HepG2 (cell line): ENCODE results near the gene SPAG8. TPM values are rescaled to one million over a fixed set of nuclear protein-coding genes. Genes with fewer than 3 reads are reported as not detected.

Experiments
- ATAC-seq: fragments of 200-7000 bp; cut with Tn5 transposase; 3 replicates; pipeline ENCODE4 v1.9.1; 2020; ENCODE audit warnings: mild to moderate bottlenecking, moderate library complexity
- BruUV-seq: library from RNA; stranded (reverse); fragments of 400-500 nt; replicated peaks from 2 replicates; lab custom pipeline; 2021; lab: Mats Ljungman, UMichigan
- CTCF ChIA-PET: fragments of 300-600 bp; formaldehyde crosslinking; extraction: SDS; loops from one replicate; lab custom pipeline; 2021; ENCODE audit warnings: low total read pairs, inconsistent platforms, low intra/inter-chr PET ratio; lab: Yijun Ruan, JAX
- POLR2A ChIA-PET: fragments of 350-600 bp; sonication (Branson Sonifier 250); formaldehyde crosslinking; loops from one replicate; lab custom pipeline; 2020; ENCODE audit warnings: antibody characterized with exemption, inconsistent platforms; lab: Yijun Ruan, JAX
- DNase-seq: peaks from one replicate; pipeline ENCODE4 v3.0.0-alpha.2; 2015; ENCODE audit warnings: low spot score
- FAIRE-seq: peaks from 3 replicates; lab custom pipeline; 2011; peaks lifted over from hg19 to GRCh38; lab: Jason Lieb, UNC
- H2AFZ ChIP-seq: one replicate; pipeline ENCODE4 v1.6.1; 2011; ENCODE audit warnings: low read length, inconsistent platforms
- H3K27ac ChIP-seq: fragments of 300-600 bp; 3 replicates; pipeline ENCODE4 v1.8.0; 2011; ENCODE audit warnings: mixed run types, mild to moderate bottlenecking, mixed read lengths, low read length, inconsistent platforms; ENCODE audit not compliant: insufficient read depth; ENCODE audit errors: extremely low read length
- H3K27me3 ChIP-seq, 2 experiments: fragments of 200-600 bp in 1 of 2; 2 replicates in 1 of 2; 3 replicates in 1 of 2; pipeline versions ENCODE4 v1.6.0 to v1.8.0; 2011; ENCODE audit warnings: low read length in 2 of 2, mild to moderate bottlenecking in 2 of 2, moderate library complexity in 2 of 2, inconsistent platforms in 1 of 2; ENCODE audit not compliant: insufficient read depth in 2 of 2, control insufficient read depth in 1 of 2
- H3K36me3 ChIP-seq, 2 experiments: fragments of 200-600 bp in 1 of 2; replicated peaks in 1 of 2; 2 replicates in 1 of 2; 3 replicates in 1 of 2; pipeline versions ENCODE4 v1.5.1 to v1.8.0; 2011; ENCODE audit warnings: low read length in 2 of 2, inconsistent platforms in 1 of 2; ENCODE audit not compliant: insufficient read depth in 2 of 2, control insufficient read depth in 1 of 2
- H3K4me1 ChIP-seq: 2 replicates; pipeline ENCODE4 v1.5.1; 2012; ENCODE audit warnings: low read length, inconsistent platforms; ENCODE audit not compliant: insufficient read depth
- H3K4me2 ChIP-seq: 2 replicates; pipeline ENCODE4 v1.6.0; 2011; ENCODE audit warnings: low read depth, low read length, inconsistent platforms
- H3K4me3 ChIP-seq, 3 experiments: fragments of 200-600 bp in 1 of 3; sonication (generic), shearing (Covaris generic) in 1 of 3; replicated peaks in 1 of 3; 2 replicates each; pipeline ENCODE4 v1.5.1; 2011 to 2016; ENCODE audit warnings: low read length in 3 of 3, inconsistent platforms in 2 of 3, low read depth in 2 of 3, mild to moderate bottlenecking in 2 of 3, control low read depth in 1 of 3, mixed read lengths in 1 of 3; ENCODE audit not compliant: insufficient read depth in 1 of 3
- H3K79me2 ChIP-seq: one replicate; pipeline ENCODE4 v1.6.1; 2011; ENCODE audit warnings: low read length, inconsistent platforms; ENCODE audit not compliant: insufficient read depth
- H3K9ac ChIP-seq: 2 replicates; pipeline ENCODE4 v1.6.0; 2011; ENCODE audit warnings: mild to moderate bottlenecking, low read depth, low read length, inconsistent platforms; ENCODE audit not compliant: insufficient read depth
- H3K9me3 ChIP-seq: 2 replicates; pipeline ENCODE4 v1.5.1; 2012; ENCODE audit warnings: mild to moderate bottlenecking, low read length
- H4K20me1 ChIP-seq: 2 replicates; pipeline ENCODE4 v1.6.0; 2011; ENCODE audit warnings: inconsistent platforms, mild to moderate bottlenecking, low read length, moderate library complexity; ENCODE audit not compliant: insufficient read depth
- ARID4A ChIP-seq: sonication (generic); formaldehyde crosslinking; IDR thresholded peaks from 2 replicates; pipeline ENCODE4 v1.5.0; 2020; ENCODE audit warnings: mild to moderate bottlenecking, missing genetic modification reagents, borderline replicate concordance
- FOXA3 ChIP-seq: IDR thresholded peaks from 2 replicates; pipeline ENCODE4 v1.6.1; 2016; ENCODE audit warnings: missing genetic modification reagents, missing compliant biosample characterization
- HMGXB4 ChIP-seq, 2 experiments: sonication (generic) in 1 of 2; formaldehyde crosslinking in 1 of 2; IDR thresholded peaks; 2 replicates each; pipeline versions ENCODE4 v1.4.0 to v1.6.1; 2018 to 2020; ENCODE audit warnings: missing genetic modification reagents in 2 of 2, borderline replicate concordance in 1 of 2, low read depth in 1 of 2, mild to moderate bottlenecking in 1 of 2, missing biosample characterization in 1 of 2
- MLXIP ChIP-seq: sonication (generic); formaldehyde crosslinking; IDR thresholded peaks from 2 replicates; pipeline ENCODE4 v1.9.0; 2021; ENCODE audit warnings: missing genetic modification reagents, borderline replicate concordance
- SMARCE1 ChIP-seq: fragments of 450-650 bp; IDR thresholded peaks from 2 replicates; pipeline ENCODE4 v1.6.1; 2017; ENCODE audit warnings: borderline replicate concordance
- THYN1 ChIP-seq: sonication (generic); formaldehyde crosslinking; IDR thresholded peaks from 2 replicates; pipeline ENCODE4 v1.8.1; 2023; ENCODE audit warnings: low read depth, mild to moderate bottlenecking, moderate library complexity, missing genetic modification reagents, borderline replicate concordance
- ZNF770 ChIP-seq: sonication (generic); formaldehyde crosslinking; IDR thresholded peaks from 2 replicates; pipeline ENCODE4 v1.5.0; 2020; ENCODE audit warnings: mild to moderate bottlenecking, missing genetic modification reagents
- WGBS: methylation state at CpG from one replicate; pipeline ENCODE4 v1.1.6; 2017; ENCODE audit warnings: low lambda C conversion rate; 5-methylcytosine and 5-hydroxymethylcytosine counted together
- in situ Hi-C: cut with HindIII; loops from 2 replicates; pipeline ENCODE4 v1.10.0; 2017; ENCODE audit warnings: low pct_unique_long_range_greater_than_20kb; ENCODE audit not compliant: extremely low pct_ligation_motif_present
- intact Hi-C: fragments of 100-400 bp; cut with micrococcal nuclease; formaldehyde crosslinking; loops from one replicate; pipeline ENCODE4 v1.10.0; 2022; ENCODE audit not compliant: unreplicated experiment
- polyA plus RNA-seq, 8 experiments: library from polyadenylated mRNA; depleted of rRNA in 3 of 8; stranded (reverse) in 7 of 8; unstranded in 1 of 8; fragments of >200 nt; fragmentation: Illumina TruSeq in 4 of 8; extraction: Trizol in 4 of 8; gene quantifications; 2 replicates each; pipeline versions ENCODE4 v1.2.1 to v1.2.3, GENCODE V29; 2011 to 2016; ENCODE audit warnings: low read depth in 4 of 8, missing spikeins in 1 of 8, mixed read lengths in 1 of 8; ENCODE audit not compliant: insufficient read depth in 1 of 8
- total RNA-seq, 5 experiments: library from RNA; depleted of rRNA; stranded (reverse); fragments of >200 nt; fragmentation: Illumina TruSeq; extraction: Trizol; gene quantifications; 2 replicates each; pipeline ENCODE4 v1.2.3, GENCODE V29; 2016; ENCODE audit warnings: low read depth in 1 of 5

SPAG8 gene
- total and polyA plus RNA-seq, 2 of the 13 experiments (the other 11 are each of a cell fraction or from before 2014, with no cell fraction given) = 0.18 to 0.27 TPM

- TF ChIP-seq MLXIP (CRISPR knock-in tag) (no peak), FOXA3 (CRISPR knock-in tag) (no peak), SMARCE1 (no peak)
These were observed 45.1 kb downstream of the SPAG8 start (continued) for GRCh38 chr9:35766997-35767396.

GRCh38 chr9:35763803-35764202, 48.3 kb downstream of the SPAG8 start:
- H3K79me2 ChIP-seq = peaks cover 31% of the 10 kb centered on the region
- POLR2A ChIA-PET = interaction anchor here (1.1 kb wide), 1 partner anchor 102 kb away, joined by 3 read pairs; no protein-coding TSS in a partner anchor
- TF ChIP-seq HMGXB4 (CRISPR knock-in tag; IDR thresholded peaks at IDR 0.05; ENCODE audit: borderline replicate concordance in 1 of 2, low read depth in 1 of 2) (no peak), ARID4A (CRISPR knock-in tag) (no peak), THYN1 (no peak), ZNF770 (CRISPR knock-in tag) (peak; percentile 14; the same call in 1 of the 2 replicates)
- H3K4me1 ChIP-seq = peaks cover 14% of the 10 kb centered on the region
- no peak for DNase-seq
- H3K9ac ChIP-seq = no peak overlapping the region
- CTCF ChIA-PET = no interaction called here
- no peaks in the 10 kb centered on the region for H3K27me3 ChIP-seq
- no peaks in the 10 kb centered on the region for H3K9me3 ChIP-seq
- 95% methylated on average over 1 of the region's 1 CpG for WGBS
- no peaks in the 10 kb centered on the region for H4K20me1 ChIP-seq
- H3K4me2 ChIP-seq = no peak overlapping the region
- no peak for FAIRE-seq
- no TSS peak for BruUV-seq
- no peak overlapping the region for H2AFZ ChIP-seq
- intact Hi-C loops (no loop called here), in situ Hi-C loops (no loop called here)
- no peak for ATAC-seq
- no peaks in the 10 kb centered on the region for H3K36me3 ChIP-seq
- no peak overlapping the region for H3K4me3 ChIP-seq
- H3K27ac ChIP-seq = no peak overlapping the region
